ENCODE results near the gene COLEC12.

DNA sequence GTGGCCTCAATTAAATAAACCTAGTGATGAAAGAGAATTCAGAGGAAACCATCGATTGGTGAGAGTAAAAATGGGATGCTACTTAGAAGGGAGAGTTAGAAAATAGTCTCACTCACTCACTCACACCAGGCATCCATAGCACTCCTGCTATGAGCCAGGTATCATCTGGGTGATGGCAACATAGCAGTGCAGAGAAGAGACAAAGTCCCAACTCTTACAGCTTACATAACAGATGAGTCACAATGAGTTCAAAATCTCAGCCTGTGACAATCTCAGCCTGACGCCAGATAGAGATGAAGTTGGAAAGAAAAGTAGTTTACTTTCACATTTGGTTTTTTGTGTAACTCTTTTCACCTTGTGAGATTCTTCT is 177.3 kb downstream of the COLEC12 start:
- TF ChIP-seq EZH2 (IDR thresholded peaks at IDR 0.05; ENCODE audit: insufficient read depth, poor library complexity, severe bottlenecking) (no peak), EZH2phosphoT487 (IDR thresholded peaks at IDR 0.05; ENCODE audit: insufficient read depth, low read depth) (no peak)

All from GM23248 (cell line).